HepG2 (cell line): Measurements from ENCODE around the gene CTIF. TPM values are rescaled to one million over a fixed set of nuclear protein-coding genes. Genes with fewer than 3 reads are reported as not detected.

Experiments used
- ATAC-seq: fragments of 200-7000 bp; cut with Tn5 transposase; 3 replicates; pipeline ENCODE4 v1.9.1; 2020; ENCODE audit warnings: mild to moderate bottlenecking, moderate library complexity
- BruUV-seq: library from RNA; stranded (reverse); fragments of 400-500 nt; replicated peaks from 2 replicates; lab custom pipeline; 2021; lab: Mats Ljungman, UMichigan
- CTCF ChIA-PET: fragments of 300-600 bp; formaldehyde crosslinking; extraction: SDS; loops from one replicate; lab custom pipeline; 2021; ENCODE audit warnings: low total read pairs, inconsistent platforms, low intra/inter-chr PET ratio; lab: Yijun Ruan, JAX
- POLR2A ChIA-PET: fragments of 350-600 bp; sonication (Branson Sonifier 250); formaldehyde crosslinking; loops from one replicate; lab custom pipeline; 2020; ENCODE audit warnings: antibody characterized with exemption, inconsistent platforms; lab: Yijun Ruan, JAX
- DNase-seq: peaks from one replicate; pipeline ENCODE4 v3.0.0-alpha.2; 2015; ENCODE audit warnings: low spot score
- FAIRE-seq: peaks from 3 replicates; lab custom pipeline; 2011; peaks lifted over from hg19 to GRCh38; lab: Jason Lieb, UNC
- H2AFZ ChIP-seq: one replicate; pipeline ENCODE4 v1.6.1; 2011; ENCODE audit warnings: low read length, inconsistent platforms
- H3K27ac ChIP-seq: fragments of 300-600 bp; 3 replicates; pipeline ENCODE4 v1.8.0; 2011; ENCODE audit warnings: mixed run types, mild to moderate bottlenecking, mixed read lengths, low read length, inconsistent platforms; ENCODE audit not compliant: insufficient read depth; ENCODE audit errors: extremely low read length
- H3K27me3 ChIP-seq, 2 experiments: fragments of 200-600 bp in 1 of 2; 2 replicates in 1 of 2; 3 replicates in 1 of 2; pipeline versions ENCODE4 v1.6.0 to v1.8.0; 2011; ENCODE audit warnings: low read length in 2 of 2, mild to moderate bottlenecking in 2 of 2, moderate library complexity in 2 of 2, inconsistent platforms in 1 of 2; ENCODE audit not compliant: insufficient read depth in 2 of 2, control insufficient read depth in 1 of 2
- H3K36me3 ChIP-seq, 2 experiments: fragments of 200-600 bp in 1 of 2; replicated peaks in 1 of 2; 2 replicates in 1 of 2; 3 replicates in 1 of 2; pipeline versions ENCODE4 v1.5.1 to v1.8.0; 2011; ENCODE audit warnings: low read length in 2 of 2, inconsistent platforms in 1 of 2; ENCODE audit not compliant: insufficient read depth in 2 of 2, control insufficient read depth in 1 of 2
- H3K4me1 ChIP-seq: 2 replicates; pipeline ENCODE4 v1.5.1; 2012; ENCODE audit warnings: low read length, inconsistent platforms; ENCODE audit not compliant: insufficient read depth
- H3K4me2 ChIP-seq: 2 replicates; pipeline ENCODE4 v1.6.0; 2011; ENCODE audit warnings: low read depth, low read length, inconsistent platforms
- H3K4me3 ChIP-seq, 3 experiments: fragments of 200-600 bp in 1 of 3; sonication (generic), shearing (Covaris generic) in 1 of 3; replicated peaks in 1 of 3; 2 replicates each; pipeline ENCODE4 v1.5.1; 2011 to 2016; ENCODE audit warnings: low read length in 3 of 3, inconsistent platforms in 2 of 3, low read depth in 2 of 3, mild to moderate bottlenecking in 2 of 3, control low read depth in 1 of 3, mixed read lengths in 1 of 3; ENCODE audit not compliant: insufficient read depth in 1 of 3
- H3K79me2 ChIP-seq: one replicate; pipeline ENCODE4 v1.6.1; 2011; ENCODE audit warnings: low read length, inconsistent platforms; ENCODE audit not compliant: insufficient read depth
- H3K9ac ChIP-seq: 2 replicates; pipeline ENCODE4 v1.6.0; 2011; ENCODE audit warnings: mild to moderate bottlenecking, low read depth, low read length, inconsistent platforms; ENCODE audit not compliant: insufficient read depth
- H3K9me3 ChIP-seq: 2 replicates; pipeline ENCODE4 v1.5.1; 2012; ENCODE audit warnings: mild to moderate bottlenecking, low read length
- H4K20me1 ChIP-seq: 2 replicates; pipeline ENCODE4 v1.6.0; 2011; ENCODE audit warnings: inconsistent platforms, mild to moderate bottlenecking, low read length, moderate library complexity; ENCODE audit not compliant: insufficient read depth
- MAFF ChIP-seq: IDR thresholded peaks from 2 replicates; pipeline ENCODE4 v1.6.1; 2011; ENCODE audit warnings: low read depth, low read length, improper control_type of control experiment
- MAFK ChIP-seq, 2 experiments: IDR thresholded peaks in 1 of 2; conservative IDR thresholded peaks in 1 of 2; 2 replicates each; pipeline ENCODE4 v1.6.1; 2011; ENCODE audit warnings: improper control_type of control experiment in 2 of 2, low read length in 2 of 2
- ZBTB21 ChIP-seq: sonication (generic); formaldehyde crosslinking; IDR thresholded peaks from 2 replicates; pipeline ENCODE4 v1.4.0; 2020; ENCODE audit warnings: missing genetic modification reagents
- ZNF281 ChIP-seq: sonication (generic); formaldehyde crosslinking; IDR thresholded peaks from 2 replicates; pipeline ENCODE4 v1.4.0; 2020; ENCODE audit warnings: missing genetic modification reagents, borderline replicate concordance
- ZNF430 ChIP-seq: sonication (generic); formaldehyde crosslinking; IDR thresholded peaks from 2 replicates; pipeline ENCODE4 v1.9.0; 2021; ENCODE audit warnings: mild to moderate bottlenecking, missing genetic modification reagents
- ZNF547 ChIP-seq: sonication (generic); formaldehyde crosslinking; IDR thresholded peaks from 2 replicates; pipeline ENCODE4 v1.5.1; 2020; ENCODE audit warnings: mild to moderate bottlenecking, missing genetic modification reagents
- ZNF629 ChIP-seq: sonication (generic); formaldehyde crosslinking; conservative IDR thresholded peaks from 2 replicates; pipeline ENCODE4 v1.5.0; 2020; ENCODE audit warnings: missing genetic modification reagents
- WGBS: methylation state at CpG from one replicate; pipeline ENCODE4 v1.1.6; 2017; ENCODE audit warnings: low lambda C conversion rate; 5-methylcytosine and 5-hydroxymethylcytosine counted together
- in situ Hi-C: cut with HindIII; loops from 2 replicates; pipeline ENCODE4 v1.10.0; 2017; ENCODE audit warnings: low pct_unique_long_range_greater_than_20kb; ENCODE audit not compliant: extremely low pct_ligation_motif_present
- intact Hi-C: fragments of 100-400 bp; cut with micrococcal nuclease; formaldehyde crosslinking; loops from one replicate; pipeline ENCODE4 v1.10.0; 2022; ENCODE audit not compliant: unreplicated experiment
- polyA plus RNA-seq, 8 experiments: library from polyadenylated mRNA; depleted of rRNA in 3 of 8; stranded (reverse) in 7 of 8; unstranded in 1 of 8; fragments of >200 nt; fragmentation: Illumina TruSeq in 4 of 8; extraction: Trizol in 4 of 8; gene quantifications; 2 replicates each; pipeline versions ENCODE4 v1.2.1 to v1.2.3, GENCODE V29; 2011 to 2016; ENCODE audit warnings: low read depth in 4 of 8, missing spikeins in 1 of 8, mixed read lengths in 1 of 8; ENCODE audit not compliant: insufficient read depth in 1 of 8
- total RNA-seq, 5 experiments: library from RNA; depleted of rRNA; stranded (reverse); fragments of >200 nt; fragmentation: Illumina TruSeq; extraction: Trizol; gene quantifications; 2 replicates each; pipeline ENCODE4 v1.2.3, GENCODE V29; 2016; ENCODE audit warnings: low read depth in 1 of 5

Gene CTIF
- total and polyA plus RNA-seq, 2 of the 13 experiments (the other 11 are each of a cell fraction or from before 2014, with no cell fraction given): 18.2 to 28.0 TPM

- H3K9ac ChIP-seq: peak overlapping the region; percentile 77; the same call in 1 of the 2 replicates
- intact Hi-C loops: loop anchor here (2.0 kb wide), 2 partner anchors 63 to 123 kb away; no protein-coding TSS in a partner anchor
- TF ChIP-seq ZBTB21 (CRISPR knock-in tag): no peak
- TF ChIP-seq ZNF547 (CRISPR knock-in tag): no peak
- TF ChIP-seq ZNF281 (CRISPR knock-in tag): 0 out of 2 replicates have a peak, but pooled peaks have one; percentile 31
- TF ChIP-seq MAFF: peak; percentile 34; the same call in 1 of the 2 replicates
- peak; percentile 83 for TF ChIP-seq ZNF629
- TF ChIP-seq ZNF430: no peak
- TF ChIP-seq MAFK (conservative IDR thresholded peaks at IDR 0.05 in 1 of 2, IDR thresholded peaks at IDR 0.05 in 1 of 2; ENCODE audit: low read length in 2 of 2): peak in 1 of 2 experiments; percentile 32; a peak in 1 of 4 replicates
- no peaks in the 10 kb centered on the region for H3K9me3 ChIP-seq
- peak overlapping the region; percentile 86 for H3K4me2 ChIP-seq
- in situ Hi-C loops: loop anchor here (10.0 kb wide), 1 partner anchor 353 kb away; no protein-coding TSS in a partner anchor
- no peak for DNase-seq
- ATAC-seq: no peak
- no peak overlapping the region for H3K27ac ChIP-seq
- peak overlapping the region; percentile 84 to 93 (median 88); a peak in 3 of 6 replicates for H3K4me3 ChIP-seq
- H3K27me3 ChIP-seq: no peaks in the 10 kb centered on the region
- BruUV-seq: no TSS peak
- H4K20me1 ChIP-seq: peaks cover 14% of the 10 kb centered on the region; the same call in 1 of the 2 replicates
- WGBS: 95% methylated on average over 4 of the region's 4 CpGs
- ChIA-PET POLR2A (no interaction called here), CTCF (no interaction called here)
- H3K79me2 ChIP-seq: peaks cover 66% of the 10 kb centered on the region
- H3K4me1 ChIP-seq: peaks cover 63% of the 10 kb centered on the region
- FAIRE-seq: no peak
- no peaks in the 10 kb centered on the region; a peak in 1 of 5 replicates for H3K36me3 ChIP-seq
- no peak overlapping the region for H2AFZ ChIP-seq
Measured at GRCh38 chr18:48541747-48542400, 3.0 kb downstream of the CTIF start.
